ENCODE data around the gene MSN.

Gene MSN

DNA sequence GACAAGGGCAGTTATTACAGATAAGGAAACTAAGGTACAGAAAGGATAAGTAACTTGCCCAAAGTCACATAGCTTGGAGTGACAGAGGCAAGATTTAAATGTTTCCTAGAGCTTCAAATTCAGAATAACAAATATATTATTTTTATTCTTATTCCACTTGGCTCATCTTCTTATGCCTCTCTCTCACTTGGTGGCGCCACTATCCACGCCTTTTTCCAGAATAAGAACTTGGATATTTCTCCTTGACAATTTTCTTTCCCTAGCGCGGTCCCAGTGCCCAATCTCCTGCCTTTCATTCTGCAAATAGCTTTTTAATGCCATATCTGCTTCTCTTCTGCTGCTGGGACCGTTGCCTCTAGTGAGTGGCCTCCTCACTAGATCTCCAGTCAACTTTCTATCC is 78.5 kb downstream of the MSN start:
- TF ChIP-seq RAD21 (IDR thresholded peaks at IDR 0.05; ENCODE audit: low read depth) (peak; percentile 28), YY1 (IDR thresholded peaks at IDR 0.05; ENCODE audit: low read depth) (no peak)

DNA sequence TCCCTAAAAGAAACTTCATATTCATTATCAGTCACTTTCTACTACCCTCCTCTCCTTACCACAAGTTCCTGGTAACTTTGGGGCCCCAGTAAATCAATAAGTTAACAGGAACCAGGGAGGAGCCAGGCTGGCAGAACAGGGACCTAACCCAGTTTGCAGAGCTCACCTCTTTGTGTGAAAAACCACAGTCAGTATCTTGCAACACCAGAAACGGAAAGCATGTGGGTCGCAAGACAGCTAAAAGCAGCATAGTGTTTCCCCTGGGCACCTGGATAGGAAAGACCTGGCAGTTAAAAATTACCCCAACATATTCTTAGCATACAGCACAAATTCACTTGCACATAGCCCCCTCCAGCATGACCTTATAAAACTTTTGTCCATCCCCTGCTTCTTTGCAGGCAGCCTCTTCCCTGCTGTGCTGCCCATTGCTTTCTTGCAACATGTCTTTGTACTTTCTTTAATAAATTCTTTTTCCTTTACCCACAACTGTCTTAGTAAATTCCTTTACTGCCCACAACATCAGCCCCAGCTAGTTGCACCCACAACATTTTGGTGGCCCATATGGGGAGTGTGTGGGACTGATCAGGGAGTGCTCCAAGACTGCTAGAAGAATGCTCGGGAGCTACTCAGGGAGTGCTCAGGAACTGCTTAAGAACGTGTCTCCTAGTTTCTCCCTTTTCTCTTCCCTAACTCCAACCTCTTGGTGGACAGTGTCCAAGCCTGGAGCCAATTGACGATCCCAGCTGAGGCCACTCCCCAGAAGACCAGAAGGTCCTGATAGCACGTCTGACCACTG is 83.4 kb downstream of the MSN start:
- TF ChIP-seq CEBPB (IDR thresholded peaks at IDR 0.05) = no peak
- TF ChIP-seq, protein P1, sequence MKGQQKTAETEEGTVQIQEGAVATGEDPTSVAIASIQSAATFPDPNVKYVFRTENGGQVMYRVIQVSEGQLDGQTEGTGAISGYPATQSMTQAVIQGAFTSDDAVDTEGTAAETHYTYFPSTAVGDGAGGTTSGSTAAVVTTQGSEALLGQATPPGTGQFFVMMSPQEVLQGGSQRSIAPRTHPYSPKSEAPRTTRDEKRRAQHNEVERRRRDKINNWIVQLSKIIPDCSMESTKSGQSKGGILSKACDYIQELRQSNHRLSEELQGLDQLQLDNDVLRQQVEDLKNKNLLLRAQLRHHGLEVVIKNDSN (IDR thresholded peaks at IDR 0.05) = no peak
- no peak for TF ChIP-seq TCF12 (IDR thresholded peaks at IDR 0.05; ENCODE audit: low read depth)
- no peak for TF ChIP-seq FOXM1 (IDR thresholded peaks at IDR 0.05; ENCODE audit: borderline replicate concordance, low read depth)
- no peak for TF ChIP-seq REST (IDR thresholded peaks at IDR 0.05; ENCODE audit: low read depth)
- no peak for TF ChIP-seq NFIC (IDR thresholded peaks at IDR 0.05)
- no peak for TF ChIP-seq YY1 (IDR thresholded peaks at IDR 0.05; ENCODE audit: low read depth)
- TF ChIP-seq TEAD4 (IDR thresholded peaks at IDR 0.05) = no peak
- TF ChIP-seq EGR1 (IDR thresholded peaks at IDR 0.05) = no peak
- no peak for TF ChIP-seq CREB1 (IDR thresholded peaks at IDR 0.05; ENCODE audit: low read depth)
- no peak for TF ChIP-seq RAD21 (IDR thresholded peaks at IDR 0.05; ENCODE audit: low read depth)
- no peak for TF ChIP-seq EP300 (IDR thresholded peaks at IDR 0.05; ENCODE audit: borderline replicate concordance)
- no peak for TF ChIP-seq TAF1 (IDR thresholded peaks at IDR 0.05; ENCODE audit: low read depth)
- TF ChIP-seq ZBTB7A (IDR thresholded peaks at IDR 0.05; ENCODE audit: low read depth) = no peak

DNA sequence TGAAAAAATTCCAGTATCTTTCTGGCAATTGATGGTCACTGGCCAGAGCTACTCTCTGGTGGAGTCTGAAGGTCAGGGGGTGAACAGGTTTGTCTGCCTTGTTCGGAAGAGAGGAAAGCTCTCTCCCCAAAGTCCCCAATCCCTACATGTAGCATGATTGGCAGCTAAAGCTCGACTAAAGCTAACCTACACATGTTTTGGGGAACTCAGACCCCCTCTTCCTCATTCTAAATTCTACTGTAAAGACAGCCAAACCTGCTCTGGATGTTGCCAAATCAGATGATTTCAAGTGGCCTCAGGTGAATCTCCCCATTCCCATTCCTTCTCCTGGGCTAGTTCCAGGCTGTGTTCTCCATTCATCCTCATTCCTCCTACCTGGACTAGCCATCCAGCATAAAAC is 84.1 kb downstream of the MSN start:
- TF ChIP-seq ZBTB7A (IDR thresholded peaks at IDR 0.05; ENCODE audit: low read depth) (no peak), TEAD4 (IDR thresholded peaks at IDR 0.05) (no peak), EP300 (IDR thresholded peaks at IDR 0.05; ENCODE audit: borderline replicate concordance) (no peak), YY1 (IDR thresholded peaks at IDR 0.05; ENCODE audit: low read depth) (no peak), REST (IDR thresholded peaks at IDR 0.05; ENCODE audit: low read depth) (no peak), EGR1 (IDR thresholded peaks at IDR 0.05) (no peak), RAD21 (IDR thresholded peaks at IDR 0.05; ENCODE audit: low read depth) (no peak), CREB1 (IDR thresholded peaks at IDR 0.05; ENCODE audit: low read depth) (no peak), CEBPB (IDR thresholded peaks at IDR 0.05) (no peak), TCF12 (IDR thresholded peaks at IDR 0.05; ENCODE audit: low read depth) (no peak), NFIC (IDR thresholded peaks at IDR 0.05) (no peak), TAF1 (IDR thresholded peaks at IDR 0.05; ENCODE audit: low read depth) (no peak), FOXM1 (IDR thresholded peaks at IDR 0.05; ENCODE audit: borderline replicate concordance, low read depth) (no peak)
- TF ChIP-seq, protein P1 (IDR thresholded peaks at IDR 0.05) = no peak
- TF ChIP-seq, protein P2, sequence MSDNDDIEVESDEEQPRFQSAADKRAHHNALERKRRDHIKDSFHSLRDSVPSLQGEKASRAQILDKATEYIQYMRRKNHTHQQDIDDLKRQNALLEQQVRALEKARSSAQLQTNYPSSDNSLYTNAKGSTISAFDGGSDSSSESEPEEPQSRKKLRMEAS (IDR thresholded peaks at IDR 0.05) = no peak

GRCh38 chrX:65752294-65752693 is 84.8 kb downstream of the MSN start:
- TF ChIP-seq TCF12 (IDR thresholded peaks at IDR 0.05; ENCODE audit: low read depth) = no peak

GRCh38 chrX:65755786-65756185 is 88.3 kb downstream of the MSN start:
- TF ChIP-seq, protein P2 (IDR thresholded peaks at IDR 0.05) = no peak
- no peak for TF ChIP-seq CEBPB (IDR thresholded peaks at IDR 0.05)
- no peak for TF ChIP-seq NFIC (IDR thresholded peaks at IDR 0.05)
- TF ChIP-seq RAD21 (IDR thresholded peaks at IDR 0.05; ENCODE audit: low read depth) = no peak

DNA sequence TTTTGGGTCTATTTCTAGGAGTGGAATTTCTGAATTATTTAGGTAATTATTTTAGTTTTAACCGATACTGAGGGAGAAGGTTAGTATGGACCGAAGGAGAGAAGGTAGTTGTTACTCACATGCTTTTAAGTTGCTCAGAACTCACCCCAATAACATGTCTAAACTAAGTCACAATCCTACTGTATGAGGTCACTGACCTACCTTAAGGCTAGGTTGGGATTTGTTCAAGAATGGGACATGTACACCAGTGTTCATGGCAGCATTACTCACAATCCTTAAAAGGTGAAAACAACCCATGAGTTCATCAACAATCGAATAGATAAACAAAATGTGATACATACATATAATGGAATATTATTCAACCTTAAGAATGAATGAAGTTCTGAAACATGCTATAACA is 90.5 kb downstream of the MSN start:
- TF ChIP-seq TEAD4 (IDR thresholded peaks at IDR 0.05) (no peak), CEBPB (IDR thresholded peaks at IDR 0.05) (no peak), YY1 (IDR thresholded peaks at IDR 0.05; ENCODE audit: low read depth) (no peak), RAD21 (IDR thresholded peaks at IDR 0.05; ENCODE audit: low read depth) (no peak), FOXM1 (IDR thresholded peaks at IDR 0.05; ENCODE audit: borderline replicate concordance, low read depth) (no peak), CREB1 (IDR thresholded peaks at IDR 0.05; ENCODE audit: low read depth) (no peak), REST (IDR thresholded peaks at IDR 0.05; ENCODE audit: low read depth) (no peak), ZBTB7A (IDR thresholded peaks at IDR 0.05; ENCODE audit: low read depth) (no peak), TAF1 (IDR thresholded peaks at IDR 0.05; ENCODE audit: low read depth) (no peak), EGR1 (IDR thresholded peaks at IDR 0.05) (no peak), TCF12 (IDR thresholded peaks at IDR 0.05; ENCODE audit: low read depth) (no peak), NFIC (IDR thresholded peaks at IDR 0.05) (no peak), EP300 (IDR thresholded peaks at IDR 0.05; ENCODE audit: borderline replicate concordance) (no peak)
- TF ChIP-seq, protein P2 (IDR thresholded peaks at IDR 0.05) = no peak
- TF ChIP-seq, protein P1 (IDR thresholded peaks at IDR 0.05) = no peak
